ENCODE results near the gene SQOR.

- TF ChIP-seq POLR2A (IDR thresholded peaks at IDR 0.05) (no peak), POLR2AphosphoS5 (IDR thresholded peaks at IDR 0.05) (no peak), EP300 (IDR thresholded peaks at IDR 0.05) (no peak)
- TF ChIP-seq, protein P1, sequence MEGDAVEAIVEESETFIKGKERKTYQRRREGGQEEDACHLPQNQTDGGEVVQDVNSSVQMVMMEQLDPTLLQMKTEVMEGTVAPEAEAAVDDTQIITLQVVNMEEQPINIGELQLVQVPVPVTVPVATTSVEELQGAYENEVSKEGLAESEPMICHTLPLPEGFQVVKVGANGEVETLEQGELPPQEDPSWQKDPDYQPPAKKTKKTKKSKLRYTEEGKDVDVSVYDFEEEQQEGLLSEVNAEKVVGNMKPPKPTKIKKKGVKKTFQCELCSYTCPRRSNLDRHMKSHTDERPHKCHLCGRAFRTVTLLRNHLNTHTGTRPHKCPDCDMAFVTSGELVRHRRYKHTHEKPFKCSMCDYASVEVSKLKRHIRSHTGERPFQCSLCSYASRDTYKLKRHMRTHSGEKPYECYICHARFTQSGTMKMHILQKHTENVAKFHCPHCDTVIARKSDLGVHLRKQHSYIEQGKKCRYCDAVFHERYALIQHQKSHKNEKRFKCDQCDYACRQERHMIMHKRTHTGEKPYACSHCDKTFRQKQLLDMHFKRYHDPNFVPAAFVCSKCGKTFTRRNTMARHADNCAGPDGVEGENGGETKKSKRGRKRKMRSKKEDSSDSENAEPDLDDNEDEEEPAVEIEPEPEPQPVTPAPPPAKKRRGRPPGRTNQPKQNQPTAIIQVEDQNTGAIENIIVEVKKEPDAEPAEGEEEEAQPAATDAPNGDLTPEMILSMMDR (IDR thresholded peaks at IDR 0.05), result no peak
Measured at GRCh38 chr15:45647828-45648227, 13.0 kb downstream of the SQOR start.

All from suprapubic skin (tissue), 4 donors.